GM10847 (cell line): ENCODE data around the gene MRC2.

Source experiments
- POLR2A ChIP-seq: IDR thresholded peaks from 2 replicates; pipeline ENCODE4 v1.6.1; 2011; ENCODE audit not compliant: insufficient read length; ENCODE audit errors: extremely low read depth

MRC2 gene

DNA sequence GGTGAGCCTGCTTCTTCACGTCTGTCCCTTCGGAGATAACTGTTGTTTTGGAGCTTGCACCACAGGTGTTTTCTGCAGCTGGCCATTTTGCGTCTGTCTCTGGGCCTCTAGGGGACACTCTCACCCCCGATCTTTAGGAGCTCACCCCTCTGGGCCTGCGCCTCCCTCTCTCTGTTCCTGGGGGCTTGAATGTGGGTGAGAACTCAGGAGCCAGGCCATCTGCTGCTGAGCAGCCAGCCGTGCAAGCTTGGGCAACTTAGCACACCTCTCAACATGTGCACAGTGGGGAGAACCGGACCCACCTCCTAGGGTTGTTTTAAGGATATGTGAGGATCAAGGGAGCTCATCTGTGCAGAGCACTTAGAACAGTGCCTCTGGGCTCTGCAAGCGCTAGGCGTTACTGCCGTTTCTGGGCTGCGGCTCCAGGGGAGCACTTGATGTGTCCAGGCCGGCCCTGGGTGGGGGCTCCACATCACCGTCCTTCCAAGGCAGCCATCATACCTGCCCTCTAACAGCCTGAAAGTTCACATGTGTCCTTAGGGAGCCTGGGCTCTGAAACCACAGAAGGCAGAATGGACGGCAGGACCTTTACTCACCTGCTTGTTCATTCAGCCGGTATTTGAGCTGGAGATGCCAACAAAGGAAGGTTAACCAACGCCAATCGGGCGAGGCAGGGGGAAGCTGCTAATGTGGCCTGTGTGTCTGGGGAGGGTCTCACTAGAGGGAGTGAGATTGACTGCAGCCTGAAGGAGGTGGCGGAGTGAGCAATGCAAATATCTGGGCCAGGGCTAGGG is 66.3 kb downstream of the MRC2 start:
- no peak for TF ChIP-seq POLR2A

DNA sequence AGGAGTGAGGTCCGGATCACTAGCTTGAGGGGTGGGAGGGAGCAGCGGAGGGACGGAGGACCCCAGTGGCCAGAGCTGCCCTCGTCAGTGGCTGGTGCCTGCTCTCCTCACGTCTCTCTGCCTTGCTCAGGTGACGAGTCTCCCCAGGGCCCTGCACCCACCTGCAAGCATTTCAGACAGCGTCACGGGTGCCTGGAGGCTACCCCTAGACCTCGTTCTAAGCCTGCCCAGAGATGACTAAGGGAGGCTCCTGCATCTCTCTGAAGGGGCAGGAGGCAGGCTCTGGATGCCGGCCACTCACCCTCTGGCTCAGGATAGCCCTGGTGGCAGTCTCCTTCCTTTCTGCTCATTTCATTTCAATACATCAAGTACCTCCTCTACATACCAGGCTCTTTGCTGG is 68.8 kb downstream of the MRC2 start:
- no peak for TF ChIP-seq POLR2A

DNA sequence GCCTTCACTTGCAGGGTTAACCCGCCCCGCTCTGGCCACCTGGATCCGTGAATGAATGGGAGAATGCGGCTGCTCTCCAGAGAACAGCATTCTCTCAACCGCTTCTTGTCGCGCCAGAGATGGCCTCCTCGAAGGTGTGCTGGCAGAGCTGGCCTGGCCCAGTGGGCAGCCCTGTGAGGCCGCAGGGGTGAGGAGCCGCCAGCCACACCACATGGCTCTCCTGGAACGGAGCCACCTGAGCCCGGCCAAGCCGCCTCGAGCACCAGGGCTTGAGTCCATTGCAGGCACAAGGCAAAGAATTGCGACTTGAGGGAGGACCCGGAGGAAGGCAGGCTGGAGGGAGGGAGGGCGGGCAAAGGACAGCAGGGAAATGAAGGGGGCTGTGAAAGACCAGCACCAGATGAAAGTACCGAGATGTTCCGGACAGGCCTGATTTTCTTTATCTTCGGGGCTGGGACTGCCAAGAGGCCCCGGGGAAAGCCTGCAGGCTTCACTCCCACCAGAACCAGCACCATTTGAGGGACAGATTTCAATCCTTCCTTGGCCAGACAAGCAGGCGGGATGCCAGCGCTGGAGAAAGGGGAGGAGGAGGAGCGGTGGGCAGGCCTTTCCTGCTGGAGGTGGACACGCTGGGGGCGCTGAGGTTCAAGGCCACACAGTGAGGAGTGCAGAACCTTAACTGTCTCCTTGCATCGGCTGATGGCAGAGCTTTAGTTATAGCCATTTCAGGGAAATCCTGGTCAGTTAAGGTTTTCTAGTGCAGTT is 69.4 kb downstream of the MRC2 start:
- TF ChIP-seq POLR2A = no peak

DNA sequence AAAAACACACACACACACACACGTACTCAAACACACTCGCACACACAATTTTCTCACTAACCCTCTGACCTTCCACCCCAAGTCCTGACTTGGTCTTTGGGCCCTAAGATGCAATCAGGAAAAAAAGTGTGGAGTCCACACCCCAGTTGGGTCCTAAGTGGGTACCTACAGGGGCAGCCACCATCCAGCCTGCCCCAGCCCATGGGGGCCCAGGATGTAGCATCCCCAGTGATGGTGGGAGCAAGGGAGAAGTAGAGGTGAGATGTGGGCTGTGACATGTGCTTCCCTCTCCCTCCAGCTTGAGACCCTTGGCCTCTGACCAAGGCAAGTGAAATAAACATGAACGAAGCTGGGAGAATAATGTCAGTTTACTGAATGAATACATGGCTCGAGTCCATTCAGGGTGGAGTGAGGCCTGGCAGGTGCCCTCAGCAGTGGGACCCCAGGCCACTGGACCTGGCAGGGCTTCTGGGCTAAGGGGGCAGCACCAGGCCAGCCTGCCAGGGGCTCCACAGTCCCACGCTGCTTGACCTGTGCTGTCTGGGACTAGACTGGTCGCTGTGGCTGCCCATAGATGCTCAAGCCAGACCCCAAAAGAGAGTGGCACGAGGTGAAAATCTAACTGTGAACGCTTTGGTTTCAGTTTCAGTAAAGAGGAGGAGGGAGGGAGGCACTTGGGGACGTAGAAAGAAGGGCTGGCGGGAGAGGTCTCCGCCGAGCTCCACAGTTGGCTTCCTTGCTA is 73.7 kb downstream of the MRC2 start:
- TF ChIP-seq POLR2A = no peak

DNA sequence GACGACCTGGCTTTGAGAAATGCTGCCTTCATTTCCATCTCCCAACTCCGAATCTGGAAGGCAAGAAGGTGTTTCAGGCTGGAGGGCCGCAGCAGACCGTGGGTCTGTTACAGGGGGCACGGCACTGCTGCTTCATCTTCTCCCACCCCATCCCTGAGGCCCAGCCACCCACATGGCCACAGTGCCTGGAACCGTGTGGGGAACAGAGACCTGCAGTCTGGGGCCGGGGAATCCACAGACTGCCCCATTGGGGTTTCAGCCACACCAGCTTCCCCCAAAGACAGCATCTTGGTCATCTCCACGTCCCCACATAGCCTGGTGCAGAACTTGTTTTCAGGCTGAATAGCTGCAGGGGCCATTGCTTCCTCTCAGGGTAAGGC is 74.2 kb downstream of the MRC2 start:
- no peak for TF ChIP-seq POLR2A

DNA sequence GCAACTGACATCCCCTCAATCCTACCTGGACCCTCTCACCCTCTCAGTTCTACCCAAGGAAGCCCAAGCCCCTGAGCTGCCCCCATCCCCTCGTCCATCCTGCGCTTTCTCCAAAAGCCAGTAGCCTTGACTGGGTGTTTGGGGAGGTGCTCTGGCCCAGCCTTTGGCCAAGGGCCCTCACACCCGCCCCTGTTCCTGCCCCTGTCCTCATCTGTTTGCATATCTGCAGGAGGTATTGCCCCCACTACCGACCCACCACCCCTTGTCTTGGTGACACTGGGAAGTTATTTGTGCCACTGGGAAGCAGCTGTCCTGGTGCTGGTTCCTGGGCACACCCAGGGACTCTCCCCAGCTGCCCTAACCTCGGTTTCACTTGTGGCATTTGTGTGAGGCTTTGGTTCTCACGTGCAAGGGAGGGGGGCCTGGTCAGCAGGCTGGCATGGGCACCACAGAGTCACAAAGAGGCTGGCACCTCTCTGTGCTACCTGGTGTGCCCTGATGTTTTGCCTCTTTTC is 75.3 kb downstream of the MRC2 start:
- TF ChIP-seq POLR2A = no peak

DNA sequence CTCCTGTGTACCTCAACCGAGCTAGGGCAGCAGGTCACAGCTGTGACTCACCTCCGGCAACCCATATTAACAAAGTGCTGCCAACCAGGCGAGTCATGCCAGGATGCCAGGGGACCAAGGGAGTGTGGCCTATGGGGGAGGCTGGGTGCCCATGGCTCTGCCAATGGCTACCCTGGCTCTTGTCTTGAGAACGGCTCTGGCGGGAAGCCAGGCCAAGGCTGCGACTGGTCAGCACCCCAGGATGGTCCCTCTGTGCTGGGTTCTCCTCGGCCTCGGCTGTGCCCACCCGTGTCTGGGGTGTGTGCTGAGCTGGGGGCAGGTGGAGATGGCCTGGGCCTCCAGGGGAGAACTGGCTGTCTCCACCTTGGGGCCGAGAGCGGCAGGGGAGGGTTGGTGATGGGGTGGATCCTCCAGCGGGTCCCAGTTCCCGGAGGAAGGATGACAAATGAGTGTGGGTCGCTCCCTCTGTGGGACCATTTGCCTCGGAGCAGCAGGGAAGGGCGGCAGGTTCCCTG is 75.8 kb downstream of the MRC2 start:
- no peak for TF ChIP-seq POLR2A

DNA sequence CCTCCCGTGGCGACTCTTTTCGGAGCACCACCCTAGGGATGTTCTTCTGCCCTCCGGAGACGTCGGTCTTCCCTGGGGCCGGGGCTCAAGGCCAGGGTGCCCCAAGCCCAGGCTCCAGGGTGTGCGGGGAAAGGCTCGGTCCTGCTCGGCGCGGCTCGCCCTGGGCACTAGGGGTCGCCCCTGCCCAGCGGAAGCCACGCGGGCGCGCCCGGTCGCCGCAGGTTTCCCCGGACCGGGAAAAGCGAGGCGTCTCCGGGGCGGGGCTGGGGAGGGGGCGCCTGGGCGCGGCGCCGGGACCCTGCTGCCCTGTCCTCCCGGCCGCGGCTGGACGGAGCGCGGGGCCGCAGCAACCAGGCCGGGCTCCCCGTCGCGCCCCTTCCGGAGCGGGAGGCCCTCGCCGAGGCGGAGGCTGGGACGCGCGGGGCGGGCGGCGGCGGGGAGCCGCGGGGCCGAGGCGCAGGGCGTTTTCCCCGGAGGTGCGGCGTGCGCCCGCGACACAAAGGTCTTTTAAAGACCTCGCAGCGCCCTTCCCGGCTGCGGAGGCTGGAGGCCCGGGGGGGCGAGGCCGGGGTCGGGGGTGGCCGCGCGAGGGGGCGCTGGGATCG is 76.4 kb downstream of the MRC2 start:
- TF ChIP-seq POLR2A = no peak

DNA sequence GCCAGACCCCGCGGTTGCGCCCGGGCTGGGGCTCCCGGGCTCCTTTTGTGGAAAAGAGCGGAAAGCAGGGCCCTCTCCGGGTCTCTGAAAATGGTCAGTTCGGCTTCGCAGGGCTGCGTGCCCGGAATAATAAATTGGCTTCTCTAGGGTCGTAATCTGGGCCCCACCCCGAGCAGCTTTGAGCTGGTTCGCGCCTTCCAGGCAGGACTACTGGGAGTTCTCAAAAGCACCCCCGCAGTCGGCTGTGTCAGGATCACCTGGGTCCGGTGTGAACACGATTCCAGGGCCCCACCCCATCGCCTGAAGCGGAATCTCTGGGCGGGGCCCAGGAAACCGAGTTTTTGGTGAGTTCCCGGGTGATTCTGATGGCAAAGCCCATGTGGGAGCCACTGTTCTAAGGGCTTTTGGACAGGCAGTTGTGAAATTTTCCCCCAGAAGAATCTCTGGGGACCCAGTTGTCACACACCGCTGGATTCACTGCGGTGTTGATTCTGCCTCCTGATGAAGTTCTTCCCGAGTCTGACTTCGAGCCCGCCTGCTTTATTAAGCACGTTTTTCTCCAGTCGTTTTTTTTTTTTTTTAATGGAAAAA is 77.0 kb downstream of the MRC2 start:
- TF ChIP-seq POLR2A = no peak

DNA sequence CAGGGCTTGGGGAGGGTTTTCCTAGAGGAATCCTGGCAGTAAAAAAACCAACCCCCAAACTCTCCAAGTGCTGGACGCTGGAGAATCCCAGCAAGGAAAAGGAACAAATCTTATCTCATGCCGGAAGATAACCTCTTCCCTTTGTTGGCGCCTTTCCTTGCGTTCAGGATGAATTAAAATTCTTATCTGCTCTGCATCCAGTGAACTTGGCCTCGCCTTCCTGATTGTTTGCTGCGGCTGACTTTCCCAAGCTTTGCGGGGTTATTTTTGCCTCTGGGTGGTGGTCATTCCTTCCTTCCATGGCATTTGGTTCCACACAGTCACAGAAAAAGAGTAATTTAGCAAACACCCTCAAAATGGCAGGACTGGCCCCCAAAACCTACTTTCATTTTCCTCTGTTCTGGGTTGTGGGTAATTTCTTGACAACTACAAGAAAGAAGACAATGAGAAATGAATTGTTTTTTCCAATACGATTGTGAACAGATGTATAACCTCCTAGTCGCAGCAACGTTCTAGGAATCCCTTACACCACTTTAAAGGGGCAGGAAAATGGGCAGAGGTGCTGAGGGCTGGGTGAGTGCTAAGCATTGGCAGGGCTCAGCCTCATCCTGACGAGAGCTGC is 77.8 kb downstream of the MRC2 start:
- no peak for TF ChIP-seq POLR2A

DNA sequence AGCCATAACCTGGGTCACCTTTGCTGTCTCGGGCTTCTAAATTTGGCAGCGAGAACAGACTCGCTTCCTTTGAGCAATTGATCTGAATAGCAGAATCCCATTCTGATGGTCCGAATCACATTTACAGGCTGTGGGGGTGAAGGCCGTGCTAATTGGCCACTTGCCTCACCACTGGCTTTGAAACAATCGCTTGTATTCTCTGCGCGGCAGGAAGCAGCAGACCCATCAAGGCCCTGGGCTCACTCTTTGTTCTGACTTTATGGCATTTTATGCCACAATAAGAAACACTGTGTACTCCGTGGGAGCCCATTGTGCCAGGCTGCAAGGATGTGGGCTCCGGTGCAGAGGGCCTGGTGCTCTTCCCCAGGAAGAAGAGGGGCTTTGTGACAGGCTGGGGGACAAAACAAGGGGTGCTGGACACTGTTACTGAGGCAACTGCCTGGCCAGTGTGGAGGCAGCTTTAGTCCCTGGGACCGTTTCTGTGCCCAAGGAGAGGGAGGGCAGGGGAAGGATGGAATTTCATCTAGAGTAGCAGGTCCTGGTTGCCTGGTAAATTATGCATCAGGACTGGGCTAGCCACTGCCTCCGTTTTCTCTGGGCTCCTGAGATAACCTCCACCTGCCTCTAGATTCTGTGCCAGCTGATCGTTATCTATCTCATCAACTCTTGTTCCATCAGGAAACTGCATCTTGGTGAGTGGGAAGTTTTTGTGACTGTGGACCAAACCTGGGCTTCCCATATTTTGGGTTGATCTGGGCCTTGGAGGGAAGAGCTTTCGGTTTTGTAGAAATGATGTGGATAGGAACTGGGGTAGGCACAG is 78.5 kb downstream of the MRC2 start:
- no peak for TF ChIP-seq POLR2A

DNA sequence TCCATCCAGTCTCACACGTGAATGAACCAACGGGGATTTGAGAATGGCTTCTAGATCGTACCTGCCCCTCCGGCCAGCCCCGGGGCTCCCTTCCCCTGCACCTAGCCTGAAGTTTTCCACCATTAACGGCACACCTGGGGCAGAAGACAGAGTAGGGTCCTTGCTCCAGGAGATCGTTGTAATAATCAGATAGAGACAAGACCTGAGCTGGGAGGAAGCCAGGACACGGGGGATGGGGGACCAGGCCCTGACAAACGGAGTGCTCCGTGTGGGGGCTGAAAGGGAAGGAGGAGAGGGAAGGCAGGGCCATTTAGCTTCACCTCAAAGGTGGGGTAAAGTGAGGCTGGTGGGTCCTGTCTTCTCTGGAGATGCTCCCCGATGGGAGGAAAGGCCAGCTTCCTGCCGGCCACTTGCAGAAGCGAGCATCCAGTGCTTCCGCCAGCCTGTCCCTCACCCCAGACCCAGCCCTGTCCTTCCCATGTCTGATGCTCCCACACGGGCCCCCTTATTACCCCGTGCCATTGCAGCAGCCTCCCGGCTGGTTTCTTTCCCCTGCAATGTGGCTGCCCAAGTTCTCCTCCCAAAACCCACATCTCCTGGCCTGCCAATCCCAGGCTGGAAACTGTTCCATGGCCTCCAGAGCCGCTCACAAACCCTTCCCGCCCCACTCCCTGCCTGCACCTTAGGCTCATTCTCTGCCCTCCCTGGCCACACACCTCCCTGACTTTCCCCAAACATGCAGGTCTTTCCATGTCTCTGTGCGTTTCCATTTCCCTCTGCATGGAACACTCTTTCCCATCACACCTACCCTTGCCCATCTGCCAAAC is 79.3 kb downstream of the MRC2 start:
- no peak for TF ChIP-seq POLR2A

DNA sequence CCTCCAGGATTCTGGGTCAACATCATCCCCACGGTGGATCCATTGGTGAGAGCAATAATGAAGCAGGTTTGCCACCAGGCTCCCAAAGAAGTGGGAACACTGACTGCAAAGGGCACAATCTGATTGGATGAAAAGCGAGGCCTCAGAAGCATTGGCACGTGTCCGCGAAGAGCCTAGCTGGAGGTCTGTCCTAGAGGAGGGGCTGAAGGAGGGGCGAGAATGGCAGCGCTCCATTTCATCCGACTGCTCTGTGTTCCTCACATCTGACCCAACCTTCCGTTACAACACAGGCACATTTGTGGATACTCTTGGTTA is 79.9 kb downstream of the MRC2 start:
- no peak for TF ChIP-seq POLR2A
